NCI-H524 (cell line): ENCODE data around the gene MEMO1.
"Not testable (repeated sequence)": the region's sequence is repeated elsewhere in the genome, so short reads cannot be mapped to it uniquely, and the experiment has no call there.

Source experiments
- DNase-seq, 2 experiments: peaks; one replicate each; lab custom pipeline; 2025; lab: John Stamatoyannopoulos, UW

MEMO1 gene

GRCh38 chr2:31957354-31958139, 53.3 kb downstream of the MEMO1 start:
- DNase-seq = no peak

DNA sequence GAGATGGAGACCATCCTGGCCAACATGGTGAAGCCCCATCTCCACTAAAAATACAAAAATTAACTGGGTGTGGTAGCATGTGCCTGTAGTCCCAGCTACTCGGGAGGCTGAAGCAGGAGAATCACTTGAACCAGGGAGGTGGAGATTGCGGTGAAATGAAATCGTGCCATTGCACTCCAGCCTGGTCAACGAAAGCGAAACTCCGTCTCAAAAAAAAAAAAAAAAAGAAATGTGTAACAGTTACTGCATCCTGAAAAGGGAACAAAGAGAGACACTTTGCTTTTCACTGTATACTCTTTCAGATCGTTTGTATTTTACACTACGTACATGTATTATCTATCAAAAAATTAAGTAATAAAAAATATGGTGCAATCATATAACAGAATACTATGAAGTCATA, 53.9 kb downstream of the MEMO1 start:
- DNase-seq = not testable (repeated sequence)

GRCh38 chr2:31956312-31956711, 54.5 kb downstream of the MEMO1 start:
- DNase-seq = no peak

GRCh38 chr2:31953095-31953494, 57.7 kb downstream of the MEMO1 start:
- not testable (repeated sequence) for DNase-seq

- no peak for DNase-seq
Observed at GRCh38 chr2:31950946-31951562, 59.8 kb downstream of the MEMO1 start.

DNA sequence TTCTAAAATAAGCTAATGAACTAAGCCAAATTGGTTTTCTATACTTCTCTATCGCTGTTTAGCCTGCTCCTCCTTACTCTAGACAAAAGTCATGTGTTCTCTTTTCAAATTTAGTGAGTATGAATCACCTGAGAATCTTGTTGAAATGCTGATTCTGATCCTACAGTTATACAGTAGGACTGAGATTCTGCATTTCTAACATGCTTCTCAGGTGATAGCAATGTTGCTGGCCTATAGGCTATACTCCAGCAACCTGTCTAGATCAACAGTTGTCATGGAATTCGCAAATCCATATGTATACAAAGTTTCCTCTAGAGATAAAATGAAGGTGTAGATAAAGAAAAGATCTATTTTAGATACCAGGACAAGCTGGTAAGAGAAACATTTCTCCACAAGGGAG, 62.9 kb downstream of the MEMO1 start:
- DNase-seq = no peak

GRCh38 chr2:31946838-31947237, 64.0 kb downstream of the MEMO1 start:
- no peak for DNase-seq

DNA sequence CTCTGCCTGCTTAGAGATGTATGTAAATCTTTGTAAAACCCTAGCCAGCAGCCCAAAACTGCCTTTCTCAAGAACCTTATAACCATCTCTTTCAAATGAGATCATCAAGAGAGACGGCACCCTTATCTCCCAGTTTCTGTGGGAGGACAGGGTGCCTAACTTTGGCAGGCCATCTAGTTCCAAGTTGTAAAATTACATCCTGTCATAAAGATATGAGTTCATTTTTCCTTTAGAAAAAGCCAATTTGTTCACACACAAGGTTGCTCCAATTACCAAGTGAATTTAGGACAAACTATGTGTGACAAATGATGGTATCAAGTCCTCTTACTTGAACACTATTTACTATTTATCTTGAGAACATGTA, 65.3 kb downstream of the MEMO1 start:
- no peak for DNase-seq

- no peak for DNase-seq
Observed at GRCh38 chr2:31944828-31945571, 65.8 kb downstream of the MEMO1 start.

- no peak for DNase-seq
Observed at GRCh38 chr2:31943636-31944225, 67.1 kb downstream of the MEMO1 start.

DNA sequence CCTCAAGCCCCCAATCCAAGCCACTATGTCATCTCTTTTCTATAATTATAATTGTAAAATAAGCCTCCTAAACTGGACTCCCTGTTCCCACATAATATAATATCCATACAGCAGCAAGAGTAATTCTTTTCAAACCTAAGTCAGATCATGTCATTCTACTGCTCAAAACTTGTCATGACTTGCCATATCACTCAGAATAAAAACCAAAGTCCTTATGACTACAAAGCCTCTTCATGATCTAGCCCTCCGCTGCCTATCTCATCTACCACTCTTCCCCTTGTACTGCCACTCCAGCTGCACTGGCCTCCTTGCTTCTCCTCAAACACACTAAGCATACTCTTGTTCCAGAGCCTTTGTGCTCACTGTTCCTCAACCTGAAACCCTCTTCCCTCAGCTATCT, 69.9 kb downstream of the MEMO1 start:
- no peak for DNase-seq

DNA sequence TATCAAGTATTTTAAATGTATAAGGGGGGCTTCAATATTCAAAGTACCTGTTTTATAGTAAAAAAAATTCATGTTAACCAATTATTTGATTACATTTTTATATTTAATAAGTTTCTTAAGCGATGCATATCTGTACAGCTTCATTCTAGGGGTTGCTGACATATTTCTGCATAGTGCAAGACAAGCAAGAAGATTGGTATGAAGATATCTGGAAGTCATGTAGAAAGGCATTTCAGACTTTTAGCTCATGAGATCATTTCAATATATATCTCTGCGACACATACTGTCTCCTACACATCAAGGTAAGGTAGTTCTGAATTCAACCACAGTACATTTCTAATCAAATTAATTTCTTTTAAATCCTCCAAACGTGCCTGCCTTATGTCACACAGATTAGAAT, 73.1 kb downstream of the MEMO1 start:
- DNase-seq = no peak

DNA sequence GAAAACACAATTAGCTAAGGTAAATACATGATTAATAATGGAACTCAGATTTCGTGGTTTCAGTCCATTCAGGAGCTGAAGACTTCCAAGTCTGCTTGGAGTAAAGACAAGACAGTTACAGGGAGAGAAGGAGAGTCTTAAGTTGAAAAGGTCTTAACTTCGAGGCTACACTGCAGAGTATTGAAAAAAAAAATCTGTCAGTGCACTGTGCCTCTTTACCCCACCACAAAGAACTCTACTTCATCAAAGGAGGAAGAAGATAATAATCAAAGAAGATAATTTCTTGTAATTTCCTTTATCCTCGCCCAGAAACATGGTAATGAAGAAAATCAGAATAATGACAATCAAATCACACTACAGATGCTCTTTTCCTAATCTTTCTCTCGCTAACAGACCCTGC, 75.4 kb downstream of the MEMO1 start:
- no peak for DNase-seq

GRCh38 chr2:31933066-31933465, 77.7 kb downstream of the MEMO1 start:
- no peak for DNase-seq

- no peak for DNase-seq
Observed at GRCh38 chr2:31932589-31932988, 78.2 kb downstream of the MEMO1 start.

DNA sequence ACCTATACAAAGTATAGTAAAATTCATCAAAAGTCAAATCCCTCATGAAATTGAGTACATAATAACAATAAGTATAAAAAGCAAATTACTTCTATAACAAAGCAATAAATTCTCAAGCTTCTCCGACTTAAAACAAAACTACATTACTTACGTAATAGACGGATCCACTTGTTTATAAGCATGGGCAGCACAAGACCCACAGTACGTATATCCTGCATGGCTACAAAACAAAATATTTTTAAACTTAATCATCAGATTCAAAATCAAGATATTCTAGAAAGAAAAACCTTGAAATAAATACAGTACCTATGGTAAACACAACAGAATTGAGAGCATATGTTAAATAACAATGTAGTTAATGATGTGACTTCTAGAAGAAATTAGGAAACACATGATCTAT, 78.9 kb downstream of the MEMO1 start:
- DNase-seq = no peak

DNA sequence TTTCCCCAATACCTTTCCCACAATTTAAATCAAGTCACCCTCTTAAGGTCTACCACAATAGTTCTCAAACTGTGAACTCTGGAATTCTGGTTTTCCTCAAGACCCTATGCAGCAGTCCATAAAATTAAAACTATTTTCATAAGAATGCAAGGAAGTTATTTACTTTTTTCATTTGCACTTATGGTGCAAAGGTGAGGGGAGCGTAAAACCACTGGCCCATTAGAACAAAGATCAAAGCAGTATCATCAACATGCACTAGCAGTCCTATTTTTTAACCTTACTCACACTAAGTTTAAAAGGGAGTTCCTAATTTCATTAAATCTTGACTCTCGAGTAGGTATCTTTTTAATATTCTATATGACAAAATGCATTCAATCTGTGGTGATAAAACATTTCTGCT, 85.3 kb downstream of the MEMO1 start:
- no peak for DNase-seq

DNA sequence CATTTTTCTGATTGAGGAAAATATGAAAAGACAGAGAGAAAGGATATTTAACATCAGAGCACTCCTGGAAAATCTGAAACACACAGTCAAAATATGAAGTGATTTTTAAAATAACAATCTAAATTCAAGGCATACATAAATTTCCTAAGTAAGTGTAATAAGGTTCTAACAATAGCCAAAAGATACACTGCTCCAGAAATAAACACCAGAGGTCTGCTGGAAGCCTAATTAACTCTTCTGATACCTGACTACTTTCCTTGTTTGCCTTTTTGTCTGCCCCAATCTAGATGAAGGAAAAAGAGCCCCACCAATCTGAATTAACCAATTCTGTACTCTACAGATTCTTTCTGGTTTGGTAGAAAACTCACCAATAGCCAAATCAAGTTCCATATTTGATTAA, 87.1 kb downstream of the MEMO1 start:
- no peak for DNase-seq

DNA sequence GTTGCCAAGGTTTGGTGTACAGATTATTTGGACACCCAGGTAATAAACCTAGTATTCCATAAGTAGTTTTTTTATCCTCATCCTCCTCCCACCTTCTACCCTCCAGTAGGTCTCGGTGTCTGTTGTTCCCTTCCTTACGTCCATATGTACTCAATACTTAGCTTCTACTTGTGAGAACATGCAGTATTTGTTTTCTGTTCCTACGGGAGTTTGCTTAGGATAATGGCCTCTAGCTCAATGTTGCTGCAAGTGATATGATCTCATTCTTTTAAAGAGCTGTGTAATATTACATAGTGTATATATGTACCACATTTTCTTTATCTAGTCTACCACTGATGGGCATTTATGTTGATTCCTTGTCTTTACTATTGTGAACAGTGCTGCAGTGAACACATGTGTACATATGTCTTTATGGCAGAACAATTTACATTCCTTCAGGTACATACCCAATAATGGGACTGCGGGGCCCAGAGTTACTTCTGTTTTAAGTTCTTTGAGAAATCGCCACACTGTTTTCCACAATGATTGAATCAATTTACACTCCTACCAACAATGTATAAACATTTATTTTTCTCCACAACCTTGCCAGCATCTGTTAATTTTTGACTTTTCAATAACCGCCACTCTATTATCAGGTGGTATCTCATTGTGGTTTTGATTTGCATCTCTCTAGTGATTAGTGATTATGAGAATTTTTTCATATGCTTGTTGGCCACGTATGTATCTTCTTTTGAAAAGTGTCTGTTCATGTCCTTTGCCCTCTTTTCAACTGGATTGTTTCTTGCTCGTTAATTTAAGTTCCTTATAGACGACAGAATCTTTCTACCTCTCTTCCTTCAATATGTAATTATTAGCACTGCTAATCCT, 88.0 kb downstream of the MEMO1 start:
- DNase-seq = no peak

DNA sequence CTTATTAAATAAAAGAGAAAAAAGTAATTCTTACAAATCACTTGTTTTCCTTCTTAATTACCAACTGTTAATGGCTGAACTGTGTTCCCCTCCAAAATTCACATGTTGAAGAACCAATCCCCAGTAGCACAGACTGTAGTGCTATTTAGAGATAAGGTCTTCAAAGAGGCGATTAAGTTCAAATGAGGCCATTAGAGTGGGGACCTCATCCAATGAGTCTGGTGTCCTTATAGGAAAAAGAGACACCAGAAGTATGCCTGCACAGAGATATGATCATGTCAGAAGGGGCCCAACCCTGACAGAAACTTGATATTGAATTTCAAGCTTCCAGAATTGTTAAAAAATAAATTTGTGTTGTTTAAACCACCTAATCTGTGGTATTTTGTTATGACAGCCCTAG, 89.8 kb downstream of the MEMO1 start:
- no peak for DNase-seq

GRCh38 chr2:31919499-31919898, 91.3 kb downstream of the MEMO1 start:
- DNase-seq = no peak

GRCh38 chr2:31909661-31910060, 101.1 kb downstream of the MEMO1 start:
- DNase-seq = no peak
